Uterus (tissue), 4 donors: Measurements from ENCODE around the gene TEKT2. TPM values are rescaled to one million over a fixed set of nuclear protein-coding genes. Genes with fewer than 3 reads are reported as not detected.

Experiments
- DNase-seq, 2 donors: peaks; one replicate each; pipeline ENCODE4 v3.0.0-alpha.2; 2019 to 2020
- H3K27ac ChIP-seq, 2 donors: fragments of 200-600 bp; sonication (generic); 1 replicate in 1 of 2; 2 replicates in 1 of 2; pipeline ENCODE4 v1.5.1; 2016 to 2018
- H3K27me3 ChIP-seq, 2 donors: fragments of 200-600 bp; sonication (generic); one replicate each; pipeline ENCODE4 v1.5.1; 2018 to 2019; ENCODE audit warnings: control low read depth in 1 of 2
- H3K36me3 ChIP-seq, 2 donors: fragments of 200-600 bp; sonication (generic); one replicate each; pipeline ENCODE4 v1.5.1; 2019; ENCODE audit warnings: control low read depth in 1 of 2
- H3K4me1 ChIP-seq, 2 donors: fragments of 200-600 bp; sonication (generic); one replicate each; pipeline ENCODE4 v1.5.1; 2018 to 2019; ENCODE audit warnings: control low read depth in 1 of 2
- H3K4me3 ChIP-seq, 2 donors: fragments of 200-600 bp; sonication (generic); 1 replicate in 1 of 2; 2 replicates in 1 of 2; pipeline ENCODE4 v1.5.1; 2018 to 2019; ENCODE audit warnings: mild to moderate bottlenecking in 1 of 2
- H3K9me3 ChIP-seq, 2 donors: fragments of 200-600 bp; sonication (generic); one replicate each; pipeline ENCODE4 v1.5.1; 2019; ENCODE audit warnings: control low read depth in 1 of 2
- POLR2A ChIP-seq, 2 donors: fragments of 450-650 bp; IDR thresholded peaks; one replicate each; pipeline ENCODE4 v1.6.1; 2016; ENCODE audit warnings: antibody characterized with exemption in 2 of 2, mild to moderate bottlenecking in 1 of 2, moderate library complexity in 1 of 2
- intact Hi-C: fragments of 100-400 bp; cut with DNase I; formaldehyde crosslinking; loops from one replicate; pipeline ENCODE4 v1.15.1; 2023; ENCODE audit warnings: low total_unique reads
- total RNA-seq, 4 donors: library from RNA; depleted of rRNA in 3 of 4; stranded (reverse); fragments of >200 nt in 3 of 4; gene quantifications; one replicate each; pipeline versions ENCODE4 v1.1.0 to v1.2.4, GENCODE V29; 2014 to 2023
- TF ChIP-seq, protein P1 (sequence below), 4 experiments: fragments of 200-600 bp in 2 of 4; fragments of 450-650 bp in 2 of 4; sonication (generic) in 2 of 4; IDR thresholded peaks; one replicate each; pipeline ENCODE4 v1.5.1; 2016 to 2019; ENCODE audit warnings: antibody characterized with exemption in 4 of 4, mild to moderate bottlenecking in 2 of 4, moderate library complexity in 1 of 4
- donor health status: DM: yes; HTN: yes; CAD: no.

The TEKT2 gene
- total RNA-seq, 4 donors from 2014 or later: 0.77 to 7.5 (median 1.2) TPM; not detected in 1

GRCh38 chr1:36083219-36083618 lies 675 bp upstream of the TEKT2 start:
- H3K27me3 ChIP-seq: no peaks in the 10 kb centered on the region
- H3K27ac ChIP-seq: no peak overlapping the region
- intact Hi-C loops: no loop called here
- no peak overlapping the region for H3K4me3 ChIP-seq
- TF ChIP-seq, protein P1, sequence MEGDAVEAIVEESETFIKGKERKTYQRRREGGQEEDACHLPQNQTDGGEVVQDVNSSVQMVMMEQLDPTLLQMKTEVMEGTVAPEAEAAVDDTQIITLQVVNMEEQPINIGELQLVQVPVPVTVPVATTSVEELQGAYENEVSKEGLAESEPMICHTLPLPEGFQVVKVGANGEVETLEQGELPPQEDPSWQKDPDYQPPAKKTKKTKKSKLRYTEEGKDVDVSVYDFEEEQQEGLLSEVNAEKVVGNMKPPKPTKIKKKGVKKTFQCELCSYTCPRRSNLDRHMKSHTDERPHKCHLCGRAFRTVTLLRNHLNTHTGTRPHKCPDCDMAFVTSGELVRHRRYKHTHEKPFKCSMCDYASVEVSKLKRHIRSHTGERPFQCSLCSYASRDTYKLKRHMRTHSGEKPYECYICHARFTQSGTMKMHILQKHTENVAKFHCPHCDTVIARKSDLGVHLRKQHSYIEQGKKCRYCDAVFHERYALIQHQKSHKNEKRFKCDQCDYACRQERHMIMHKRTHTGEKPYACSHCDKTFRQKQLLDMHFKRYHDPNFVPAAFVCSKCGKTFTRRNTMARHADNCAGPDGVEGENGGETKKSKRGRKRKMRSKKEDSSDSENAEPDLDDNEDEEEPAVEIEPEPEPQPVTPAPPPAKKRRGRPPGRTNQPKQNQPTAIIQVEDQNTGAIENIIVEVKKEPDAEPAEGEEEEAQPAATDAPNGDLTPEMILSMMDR (IDR thresholded peaks at IDR 0.05): no peak
- TF ChIP-seq POLR2A (IDR thresholded peaks at IDR 0.05): no peak
- peaks cover 0 to 2% of the 10 kb centered on the region in 2 donors for H3K4me1 ChIP-seq
- no peaks in the 10 kb centered on the region for H3K9me3 ChIP-seq
- H3K36me3 ChIP-seq: no peaks in the 10 kb centered on the region
- DNase-seq: no peak

DNA sequence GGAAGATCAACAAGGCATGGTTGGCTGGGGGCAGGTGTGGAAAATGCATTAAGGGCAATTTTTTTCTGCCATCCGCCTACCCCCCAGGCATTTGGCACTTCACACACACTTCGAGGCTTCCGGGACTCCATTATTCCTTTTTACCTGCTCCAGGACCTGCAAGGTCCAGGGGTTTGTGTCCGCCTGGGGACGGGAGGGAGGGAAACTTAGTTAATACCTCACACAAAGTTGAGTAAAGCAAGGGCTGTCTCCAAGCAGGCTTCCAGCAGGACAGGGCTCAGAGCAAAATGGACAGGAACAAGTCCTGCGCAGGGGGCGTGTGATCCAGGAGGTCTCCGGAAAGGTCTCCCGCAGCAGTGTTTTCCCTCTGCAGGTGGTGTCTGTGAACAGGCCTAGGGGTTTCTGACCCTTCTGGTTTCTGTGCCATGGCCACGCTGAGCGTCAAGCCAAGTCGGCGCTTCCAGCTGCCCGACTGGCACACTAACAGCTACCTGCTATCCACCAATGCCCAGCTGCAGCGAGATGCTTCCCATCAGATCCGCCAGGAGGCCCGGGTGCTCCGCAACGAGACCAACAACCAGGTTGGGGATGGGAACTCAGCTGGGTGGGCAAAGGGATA lies 712 bp downstream of the TEKT2 start:
- intact Hi-C loops: no loop called here
- H3K36me3 ChIP-seq: no peaks in the 10 kb centered on the region
- H3K9me3 ChIP-seq: no peaks in the 10 kb centered on the region
- no peak for DNase-seq
- H3K27me3 ChIP-seq: no peaks in the 10 kb centered on the region
- peak overlapping the region in 1 of 2 donors; percentile 27 for H3K27ac ChIP-seq
- peaks cover 2 to 9% of the 10 kb centered on the region in 2 donors for H3K4me1 ChIP-seq
- TF ChIP-seq POLR2A (IDR thresholded peaks at IDR 0.05): no peak
- TF ChIP-seq, protein P1 (IDR thresholded peaks at IDR 0.05): no peak
- peak overlapping the region; percentile 41 to 46 for H3K4me3 ChIP-seq

DNA sequence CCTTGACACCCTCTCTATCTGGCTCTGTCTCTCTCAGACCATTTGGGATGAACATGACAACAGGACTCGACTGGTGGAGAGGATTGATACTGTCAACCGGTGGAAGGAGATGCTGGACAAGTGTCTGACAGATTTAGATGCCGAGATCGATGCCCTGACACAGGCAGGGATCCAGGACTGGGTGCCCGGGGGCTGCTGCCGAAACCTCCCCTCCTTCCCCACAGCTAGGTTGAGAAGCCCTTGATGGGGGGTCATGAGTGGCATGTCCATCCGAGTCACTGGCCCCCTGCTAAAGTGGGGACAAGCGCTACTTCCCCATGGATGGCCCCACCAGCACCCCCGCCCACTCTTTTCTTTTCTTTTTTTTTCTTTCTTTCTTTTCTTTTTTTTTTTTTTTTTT lies 1.2 kb downstream of the TEKT2 start:
- Histone ChIP-seq H3K9me3 (no peaks in the 10 kb centered on the region), H3K27me3 (no peaks in the 10 kb centered on the region), H3K4me3 (no peak overlapping the region), H3K27ac (no peak overlapping the region), H3K36me3 (no peaks in the 10 kb centered on the region), H3K4me1 (peaks cover 8 to 11% of the 10 kb centered on the region in 2 donors)
- intact Hi-C loops: no loop called here
- TF ChIP-seq POLR2A (IDR thresholded peaks at IDR 0.05): no peak
- TF ChIP-seq, protein P1 (IDR thresholded peaks at IDR 0.05): no peak
- no peak for DNase-seq

- H3K4me3 ChIP-seq: no peak overlapping the region
- no peaks in the 10 kb centered on the region for H3K27me3 ChIP-seq
- no peak for DNase-seq
- TF ChIP-seq, protein P1 (IDR thresholded peaks at IDR 0.05): no peak
- no peak for TF ChIP-seq POLR2A (IDR thresholded peaks at IDR 0.05)
- intact Hi-C loops: no loop called here
- peaks cover 8 to 11% of the 10 kb centered on the region in 2 donors for H3K4me1 ChIP-seq
- no peak overlapping the region for H3K27ac ChIP-seq
- no peaks in the 10 kb centered on the region for H3K9me3 ChIP-seq
- no peaks in the 10 kb centered on the region for H3K36me3 ChIP-seq
These were observed 2.0 kb downstream of the TEKT2 start for GRCh38 chr1:36085686-36086526.
